ENCODE data around the gene KCNQ1. TPM values are rescaled to one million over a fixed set of nuclear protein-coding genes. Genes with fewer than 3 reads are reported as not detected.

The KCNQ1 gene
- total RNA-seq, 1 experiment from 2014 or later, result 2.3 TPM

DNA sequence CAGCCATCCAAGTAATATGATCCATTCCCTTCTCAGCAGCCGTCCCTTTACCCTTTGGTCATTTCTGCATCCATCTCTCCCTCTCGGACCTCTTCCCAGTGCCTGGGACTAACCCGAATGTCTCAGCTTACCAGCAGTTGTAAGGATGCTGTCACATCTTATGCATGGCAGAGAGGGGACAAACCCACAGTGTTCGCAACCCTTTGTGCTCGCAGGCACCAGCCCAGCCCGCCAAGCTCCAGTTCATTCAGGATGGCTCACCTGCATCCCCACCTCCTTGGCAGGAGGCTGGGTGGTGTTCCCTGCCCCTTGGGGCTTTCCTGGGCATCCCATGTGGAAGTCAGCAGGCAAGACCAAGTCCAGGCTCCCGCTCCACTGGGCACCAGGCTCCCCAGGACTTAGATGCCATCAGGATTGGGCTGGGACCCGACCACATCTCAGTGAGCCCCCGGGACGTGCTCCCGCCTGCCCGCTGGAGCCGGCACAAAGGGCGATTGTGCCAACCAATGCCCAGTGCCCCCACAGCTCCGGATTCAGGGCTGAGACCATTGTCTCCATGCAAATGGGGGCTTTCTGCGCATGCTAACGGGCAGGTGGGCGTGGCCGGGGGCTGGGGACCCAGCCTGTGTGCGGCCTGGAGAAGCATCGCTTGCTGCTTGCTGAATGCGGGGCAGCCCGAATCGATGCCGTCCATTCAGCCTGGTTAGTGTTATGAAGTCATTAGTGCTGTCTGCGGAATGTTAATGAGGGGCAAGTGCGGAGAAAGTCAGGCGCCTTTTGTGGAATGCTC, 146.4 kb downstream of the KCNQ1 start:
- no peak overlapping the region for H3K4ac ChIP-seq (ENCODE audit: low read depth, low read length)
- peaks cover 100% of the 10 kb centered on the region for H3K27me3 Mint-ChIP-seq (ENCODE audit: low read depth)
- no peak overlapping the region for H2BK12ac ChIP-seq (ENCODE audit: insufficient read length, low read depth, low read length)
- TF ChIP-seq CTCF (conservative IDR thresholded peaks at IDR 0.05), result no peak
- H3K36me3 Mint-ChIP-seq (ENCODE audit: insufficient read depth in 1 of 3, low read depth in 3 of 3), result peaks cover 0 to 5% (median 0%) of the 10 kb centered on the region in 3 experiments; a peak in 1 of 7 replicates
- no peaks in the 10 kb centered on the region for H3K79me2 ChIP-seq (ENCODE audit: insufficient read depth, low read length)
- H3K23ac ChIP-seq (ENCODE audit: insufficient read length, low read depth, low read length), result no peak overlapping the region
- H4K5ac ChIP-seq (ENCODE audit: insufficient read length, low read depth, low read length), result no peak overlapping the region
- H3K27ac Mint-ChIP-seq, result no peak overlapping the region
- no peak overlapping the region for H2AFZ ChIP-seq (ENCODE audit: low read length)
- no peak overlapping the region for H3K14ac ChIP-seq (ENCODE audit: insufficient read depth, low read length)
- WGBS (ENCODE audit: extremely low coverage, insufficient read length, low lambda C conversion rate), result no CpG with 5 or more reads among the region's 28 CpGs
- H2AK5ac ChIP-seq (ENCODE audit: insufficient read length, low read length), result no peak overlapping the region
- peaks cover 15 to 17% of the 10 kb centered on the region in 2 experiments; a peak in 4 of 5 replicates for H3K9me3 Mint-ChIP-seq
- no peak overlapping the region for H3K9ac ChIP-seq (ENCODE audit: extremely low read depth, insufficient read length, low read length)
- H3K9me3 ChIP-seq (ENCODE audit: control insufficient read depth, low read depth, low read length), result peaks cover 5% of the 10 kb centered on the region
- peaks cover 2% of the 10 kb centered on the region in 2 experiments; a peak in 3 of 4 replicates for H3K4me1 Mint-ChIP-seq
- no peak overlapping the region for H3K18ac ChIP-seq (ENCODE audit: insufficient read length, low read depth, low read length)
- no peak overlapping the region for H2BK5ac ChIP-seq (ENCODE audit: insufficient read length, low read length)
- H3K56ac ChIP-seq (ENCODE audit: insufficient read length, low read depth, low read length), result no peak overlapping the region
- no peaks in the 10 kb centered on the region for H3K4me1 ChIP-seq (ENCODE audit: insufficient read depth, low read length)
- peaks cover 37% of the 10 kb centered on the region; the same call in 1 of the 2 replicates for H3K27me3 ChIP-seq (ENCODE audit: insufficient read depth, low read length)
- H3K79me1 ChIP-seq (ENCODE audit: insufficient read depth, low read depth, low read length, poor library complexity, severe bottlenecking), result no peaks in the 10 kb centered on the region
- no peaks in the 10 kb centered on the region for H3K23me2 ChIP-seq (ENCODE audit: insufficient read length, low read depth, low read length, poor library complexity, severe bottlenecking)
- no peak overlapping the region for H3T11ph ChIP-seq (ENCODE audit: low read length)
- H2BK15ac ChIP-seq (ENCODE audit: low read depth, low read length), result no peak overlapping the region
- H2BK20ac ChIP-seq (ENCODE audit: low read depth, low read length, poor library complexity, severe bottlenecking), result no peak overlapping the region
- no peak overlapping the region for H3K27ac ChIP-seq (ENCODE audit: insufficient read length, low read depth, low read length)
- H4K8ac ChIP-seq (replicated peaks; ENCODE audit: insufficient read length, low read depth, low read length), result no peak overlapping the region
- H2BK120ac ChIP-seq (ENCODE audit: low read depth, low read length, poor library complexity, severe bottlenecking), result no peak overlapping the region
- no peak overlapping the region for H4K91ac ChIP-seq (ENCODE audit: insufficient read length, low read depth, low read length)
- DNase-seq, result peak; percentile 24
- H3K4me3 Mint-ChIP-seq, result no peak overlapping the region
- H4K20me1 ChIP-seq (ENCODE audit: control insufficient read depth, insufficient read depth, insufficient read length), result peaks cover 3% of the 10 kb centered on the region
- no peak overlapping the region for H3K4me2 ChIP-seq (ENCODE audit: insufficient read depth, insufficient read length, low read length)

All from H9 (cell line).